ENCODE results near the gene TMEM247. TPM values are rescaled to one million over a fixed set of nuclear protein-coding genes. Genes with fewer than 3 reads are reported as not detected.
"Not testable (repeated sequence)": the region's sequence is repeated elsewhere in the genome, so short reads cannot be mapped to it uniquely, and the experiment has no call there.

TMEM247 gene
- total and polyA plus RNA-seq, 10 of the 15 experiments (the other 5 are each of a cell fraction or from before 2014, with no cell fraction given), result not detected

- no peak for TF ChIP-seq CUX1 (IDR thresholded peaks at IDR 0.05; ENCODE audit: insufficient replicate concordance, low read depth, low read length)
Observed at GRCh38 chr2:46471019-46471583, 8.3 kb upstream of the TMEM247 start (continued).

GRCh38 chr2:46471697-46472096, 7.7 kb upstream of the TMEM247 start:
- no peaks in the 10 kb centered on the region for H3K36me3 ChIP-seq (ENCODE audit: control insufficient read depth in 2 of 2, insufficient read depth in 2 of 2, low read length in 1 of 2)
- intact Hi-C loops (cut with micrococcal nuclease; ENCODE audit: unreplicated experiment) (no loop called here), in situ Hi-C loops (cut with MboI) (no loop called here)
- ChIA-PET POLR2A (interaction anchor here (1.6 kb wide), 1 partner anchor 9 kb away, joined by 5 read pairs; no protein-coding TSS in a partner anchor), RAD21 (ENCODE audit: unreplicated experiment) (interaction anchor here (2.2 kb wide), 1 partner anchor 99 kb away, joined by 6 read pairs; no protein-coding TSS in a partner anchor), CTCF (interaction anchor here (0.7 to 1.8 kb wide), 4 partner anchors 10 to 33 kb away, joined by 3 to 4 read pairs (median 3); no protein-coding TSS in a partner anchor), SMC1A (ENCODE audit: uncharacterized antibody, unreplicated experiment) (interaction anchor here (1.0 to 4.0 kb wide), 8 partner anchors 10 to 233 kb away, joined by 3 to 20 read pairs (median 5); no protein-coding TSS in a partner anchor)
- TF ChIP-seq GATAD2B (conservative IDR thresholded peaks at IDR 0.05; ENCODE audit: low read depth), result no peak
- TF ChIP-seq NR2C1 (IDR thresholded peaks at IDR 0.05), result no peak
- TF ChIP-seq NFIC (IDR thresholded peaks at IDR 0.05; ENCODE audit: low read depth, low read length), result no peak
- TF ChIP-seq IKZF2 (IDR thresholded peaks at IDR 0.05), result no peak
- TF ChIP-seq IKZF1 (conservative IDR thresholded peaks at IDR 0.05), result no peak
- TF ChIP-seq SREBF1 (IDR thresholded peaks at IDR 0.05; ENCODE audit: low read length), result no peak
- no peak for TF ChIP-seq CBX5 (IDR thresholded peaks at IDR 0.05; ENCODE audit: low read depth)
- no peak for TF ChIP-seq SIN3A (IDR thresholded peaks at IDR 0.05; ENCODE audit: low read depth, low read length)
- no peaks in the 10 kb centered on the region for H3K9me3 ChIP-seq (replicated peaks; ENCODE audit: control insufficient read depth, insufficient read depth, low read length)
- no peaks in the 10 kb centered on the region for H3K27me3 ChIP-seq (replicated peaks in 1 of 2; ENCODE audit: control insufficient read depth in 2 of 2, insufficient read depth in 2 of 2, low read length in 1 of 2)
- FAIRE-seq (no peak), DNase-seq (ENCODE audit: low read depth, low spot score) (no peak), ATAC-seq (no peak)
- no peak overlapping the region for H3K4me2 ChIP-seq (ENCODE audit: control insufficient read depth, insufficient read depth)
- H3K4me1 ChIP-seq (ENCODE audit: control insufficient read depth, insufficient read depth, low read length), result no peaks in the 10 kb centered on the region
- H3K79me2 ChIP-seq (ENCODE audit: control insufficient read depth, insufficient read depth, low read length), result no peaks in the 10 kb centered on the region
- no peak overlapping the region for H3K9ac ChIP-seq (ENCODE audit: control insufficient read depth, insufficient read depth, low read length)
- H3K4me3 ChIP-seq, result no peak overlapping the region
- H4K20me1 ChIP-seq (ENCODE audit: control insufficient read depth, insufficient read depth), result no peaks in the 10 kb centered on the region
- WGBS (ENCODE audit: insufficient coverage, insufficient replicate concordance, low lambda C conversion rate, missing lambda C conversion rate), result 95% methylated on average over 1 of the region's 1 CpG
- BruUV-seq (replicated peaks), result no TSS peak
- H3K27ac ChIP-seq (ENCODE audit: control insufficient read depth, insufficient read depth), result no peak overlapping the region
- no peak overlapping the region for H2AFZ ChIP-seq (ENCODE audit: control insufficient read depth, low read depth, low read length)

- POLR2A ChIA-PET; in situ Hi-C loops (cut with MboI); ATAC-seq; H3K4me2 ChIP-seq (ENCODE audit: control insufficient read depth, insufficient read depth); H2AFZ ChIP-seq (ENCODE audit: control insufficient read depth, low read depth, low read length); H3K27me3 ChIP-seq (replicated peaks in 1 of 2; ENCODE audit: control insufficient read depth in 2 of 2, insufficient read depth in 2 of 2, low read length in 1 of 2); BruUV-seq (replicated peaks); H3K27ac ChIP-seq (ENCODE audit: control insufficient read depth, insufficient read depth); intact Hi-C loops (cut with micrococcal nuclease; ENCODE audit: unreplicated experiment); DNase-seq (ENCODE audit: low read depth, low spot score); FAIRE-seq; H3K4me3 ChIP-seq; RAD21 ChIA-PET (ENCODE audit: unreplicated experiment); H3K36me3 ChIP-seq (ENCODE audit: control insufficient read depth in 2 of 2, insufficient read depth in 2 of 2, low read length in 1 of 2); H3K9ac ChIP-seq (ENCODE audit: control insufficient read depth, insufficient read depth, low read length); H3K79me2 ChIP-seq (ENCODE audit: control insufficient read depth, insufficient read depth, low read length); H3K4me1 ChIP-seq (ENCODE audit: control insufficient read depth, insufficient read depth, low read length); H3K9me3 ChIP-seq (replicated peaks; ENCODE audit: control insufficient read depth, insufficient read depth, low read length); H4K20me1 ChIP-seq (ENCODE audit: control insufficient read depth, insufficient read depth): not testable (repeated sequence)
- ChIA-PET CTCF (interaction anchor here (1.5 to 1.8 kb wide), 2 partner anchors 19 to 142 kb away, joined by 4 read pairs; no protein-coding TSS in a partner anchor), SMC1A (ENCODE audit: uncharacterized antibody, unreplicated experiment) (interaction anchor here (1.1 to 4.0 kb wide), 5 partner anchors 10 to 97 kb away, joined by 4 to 20 read pairs (median 9); no protein-coding TSS in a partner anchor)
- 70% methylated on average over 5 of the region's 5 CpGs for WGBS (ENCODE audit: insufficient coverage, insufficient replicate concordance, low lambda C conversion rate, missing lambda C conversion rate)
Observed at GRCh38 chr2:46472165-46472564, 7.2 kb upstream of the TMEM247 start.

All from GM12878 (cell line).